Activated CD8-positive, alpha-beta memory T cell treated with anti-CD3 and anti-CD28 coated beads, Interleukin-2, amount 50 U/mL, for 4 hours (primary cell): ENCODE data around the gene CPS1.

Source experiments
- DNase-seq: peaks from one replicate; pipeline ENCODE4 v3.0.0-alpha.2; 2020

Gene CPS1

DNA sequence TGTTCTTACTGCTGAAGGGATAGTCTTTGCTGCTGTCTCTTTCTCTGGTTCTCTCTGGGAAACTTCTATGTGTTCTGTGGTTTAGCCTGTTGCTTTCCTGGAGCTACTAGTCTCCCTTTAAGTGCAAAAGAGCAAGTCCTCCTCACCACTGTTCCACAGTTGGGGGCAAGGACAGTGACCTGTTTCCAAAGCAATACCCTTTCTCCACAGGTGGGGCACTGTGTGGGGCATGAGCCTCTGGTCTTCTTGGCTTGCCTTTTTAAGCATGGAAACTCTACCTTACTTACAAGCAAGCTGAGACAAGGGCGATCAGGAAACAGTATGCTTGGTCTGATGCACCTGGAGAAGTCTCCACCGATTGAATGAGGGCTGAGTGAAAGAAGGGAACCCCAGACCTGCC is 156.7 kb downstream of the CPS1 start:
- DNase-seq = no peak

DNA sequence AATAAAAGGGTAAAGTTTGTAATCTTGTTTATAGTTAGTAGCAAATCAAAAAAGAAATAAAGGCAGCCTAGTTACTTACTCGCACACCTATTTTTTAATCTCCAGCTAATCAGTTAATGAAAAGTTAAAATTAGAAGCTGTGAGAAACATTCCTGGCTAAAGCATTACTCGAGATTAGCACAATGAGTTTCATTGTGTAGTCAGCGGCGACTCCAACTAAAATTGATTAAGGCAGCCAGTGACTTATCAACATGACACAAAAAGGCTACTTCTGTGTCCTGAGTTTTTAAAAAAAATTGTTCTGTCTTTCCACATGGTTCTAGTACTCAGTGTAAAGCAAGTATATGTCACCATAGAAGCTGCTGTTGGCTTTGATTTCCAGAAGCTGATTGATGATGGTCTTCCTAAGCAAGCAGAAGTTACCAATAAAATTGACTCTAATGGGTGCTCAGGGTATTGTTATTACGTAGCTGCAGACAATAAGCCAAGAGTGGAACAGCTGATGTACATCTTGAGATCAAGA is 159.2 kb downstream of the CPS1 start:
- no peak for DNase-seq

DNA sequence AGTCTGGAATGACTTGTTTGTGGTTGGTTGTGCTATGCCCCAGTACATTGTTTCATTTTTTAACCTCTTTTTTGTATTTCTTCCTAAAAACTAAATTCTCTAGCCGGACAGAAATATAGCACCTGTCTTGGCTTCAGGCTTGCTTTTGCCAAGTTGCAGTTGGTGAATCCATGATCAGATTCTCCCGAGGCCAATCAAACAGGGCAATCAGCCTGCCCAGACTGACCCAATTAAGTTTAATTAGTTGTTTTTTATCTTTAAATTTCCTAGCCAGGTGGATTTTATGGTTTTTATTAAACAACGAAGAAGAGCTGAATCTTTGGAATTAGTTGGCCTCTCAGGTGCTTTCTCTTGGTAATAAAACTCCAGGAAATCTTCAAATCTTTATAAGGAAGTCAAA is 162.1 kb downstream of the CPS1 start:
- DNase-seq = no peak

DNA sequence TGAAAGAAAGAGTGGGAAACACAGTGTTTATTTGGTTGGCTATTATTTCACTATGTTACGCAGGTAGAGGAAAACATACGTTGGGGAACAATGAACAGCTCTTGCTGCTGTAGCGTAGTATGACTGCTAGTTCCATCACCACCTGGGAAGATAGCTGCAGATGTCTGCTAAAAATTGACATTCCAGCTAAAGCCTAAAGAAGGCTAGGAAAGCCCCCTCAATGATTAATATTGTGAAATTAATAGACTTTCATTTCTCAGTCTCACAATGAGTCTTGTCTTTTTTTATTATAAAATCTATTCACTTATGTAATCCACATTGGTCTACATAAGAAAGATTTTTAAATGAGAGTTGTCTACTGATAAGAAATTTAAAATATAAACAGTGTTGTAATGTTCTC is 165.7 kb downstream of the CPS1 start:
- no peak for DNase-seq

DNA sequence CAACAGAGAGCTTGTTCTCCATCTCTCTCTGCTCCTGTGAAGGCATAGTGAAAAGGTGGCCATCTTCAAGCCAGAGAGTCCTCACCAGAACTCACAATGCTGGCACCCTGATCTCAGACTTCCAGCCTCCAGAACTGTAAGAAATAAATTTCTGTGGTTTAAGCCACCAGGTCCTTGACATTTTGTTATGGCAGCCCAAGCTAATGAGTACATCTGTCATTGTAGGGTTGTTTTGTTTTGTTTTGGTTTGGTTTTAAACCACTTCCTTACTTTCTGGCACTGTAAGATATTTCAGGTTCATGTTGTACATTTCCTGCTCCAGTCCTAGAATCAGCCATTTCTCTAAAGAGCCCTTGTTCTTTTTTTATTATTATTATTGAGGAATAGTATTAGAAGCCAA is 171.2 kb downstream of the CPS1 start:
- no peak for DNase-seq
